Adipose tissue (tissue), 3 donors: ENCODE data around the gene TBX10. TPM values are rescaled to one million over a fixed set of nuclear protein-coding genes. Genes with fewer than 3 reads are reported as not detected.
"Not testable (repeated sequence)": the region's sequence is repeated elsewhere in the genome, so short reads cannot be mapped to it uniquely, and the experiment has no call there.

Experiments used
- H3K27ac ChIP-seq: one replicate; pipeline ENCODE4 v1.5.1; 2013; ENCODE audit warnings: low read depth, low read length
- WGBS, 3 donors: extraction: QIAGEN DNeasy Blood & Tissue Kit; methylation state at CpG; one replicate each; pipeline ENCODE4 v1.1.7; 2013; 5-methylcytosine and 5-hydroxymethylcytosine counted together
- polyA plus RNA-seq, 3 donors: library from polyadenylated mRNA; stranded (reverse); fragments of 200-250 nt; gene quantifications; one replicate each; pipeline ENCODE4 v1.2.3, GENCODE V29; 2013
- donor health status: healthy with polysubstance abuse.
- donor health status: Bipolar disorder and iron deficiency.
- donor health status: healthy.

TBX10 gene
- polyA plus RNA-seq, 3 donors, result 0.08 to 0.09 TPM; not detected in 1

- H3K27ac ChIP-seq, result not testable (repeated sequence)
- WGBS, 3 donors, result 87 to 94% (median 90%) methylated on average over 10 of the region's 10 CpGs
Measured at GRCh38 chr11:67626131-67626833, 13.3 kb downstream of the TBX10 start.

DNA sequence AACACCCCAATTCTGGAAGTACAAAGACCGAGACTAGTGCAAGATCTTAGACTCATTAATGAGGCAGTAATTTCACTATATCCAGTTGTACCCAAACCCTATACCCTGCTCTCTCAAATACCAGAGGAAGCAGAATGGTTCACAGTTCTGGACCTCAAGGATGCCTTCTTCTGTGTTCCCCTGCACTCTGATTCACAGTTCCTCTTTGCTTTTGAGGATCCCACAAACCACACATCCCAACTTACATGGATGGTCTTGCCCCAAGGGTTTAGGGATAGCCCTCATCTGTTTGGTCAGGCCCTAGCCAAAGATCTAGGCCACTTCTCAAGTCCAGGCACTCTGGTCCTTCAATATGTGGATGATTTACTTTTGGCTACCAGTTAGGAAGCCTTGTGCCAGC, 15.8 kb downstream of the TBX10 start:
- H3K27ac ChIP-seq, result not testable (repeated sequence)
- 90 to 91% (median 90%) methylated on average over 1 of the region's 1 CpG for WGBS, 3 donors

GRCh38 chr11:67622905-67623304, 16.7 kb downstream of the TBX10 start:
- 63 to 74% (median 66%) methylated on average over 7 of the region's 7 CpGs for WGBS, 3 donors

GRCh38 chr11:67621928-67622327, 17.6 kb downstream of the TBX10 start:
- H3K27ac ChIP-seq, result not testable (repeated sequence)
- WGBS, 3 donors, result 66 to 70% (median 66%) methylated on average over 3 of the region's 3 CpGs

More at GRCh38 chr11:67622905-67623304, 16.7 kb downstream of the TBX10 start:
- H3K27ac ChIP-seq, result not testable (repeated sequence)

GRCh38 chr11:67620621-67621020, 18.9 kb downstream of the TBX10 start:
- not testable (repeated sequence) for H3K27ac ChIP-seq
- 79 to 89% (median 88%) methylated on average over 13 of the region's 13 CpGs for WGBS, 3 donors

GRCh38 chr11:67619683-67620618, 19.6 kb downstream of the TBX10 start:
- WGBS, 3 donors, result 84 to 90% (median 88%) methylated on average over 33 of the region's 33 CpGs
- not testable (repeated sequence) for H3K27ac ChIP-seq

GRCh38 chr11:67618901-67619659, 20.5 kb downstream of the TBX10 start:
- H3K27ac ChIP-seq, result not testable (repeated sequence)
- WGBS, 3 donors, result 85 to 94% (median 85%) methylated on average over 25 to 40 of the region's 40 CpGs

GRCh38 chr11:67617243-67617953, 22.2 kb downstream of the TBX10 start:
- no peak overlapping the region for H3K27ac ChIP-seq

GRCh38 chr11:67616431-67617242, 22.9 kb downstream of the TBX10 start:
- H3K27ac ChIP-seq, result no peak overlapping the region
- 38 to 48% (median 42%) methylated on average over 11 of the region's 11 CpGs for WGBS, 3 donors

More at GRCh38 chr11:67617243-67617953, 22.2 kb downstream of the TBX10 start:
- 78 to 79% (median 78%) methylated on average over 7 of the region's 7 CpGs for WGBS, 3 donors

DNA sequence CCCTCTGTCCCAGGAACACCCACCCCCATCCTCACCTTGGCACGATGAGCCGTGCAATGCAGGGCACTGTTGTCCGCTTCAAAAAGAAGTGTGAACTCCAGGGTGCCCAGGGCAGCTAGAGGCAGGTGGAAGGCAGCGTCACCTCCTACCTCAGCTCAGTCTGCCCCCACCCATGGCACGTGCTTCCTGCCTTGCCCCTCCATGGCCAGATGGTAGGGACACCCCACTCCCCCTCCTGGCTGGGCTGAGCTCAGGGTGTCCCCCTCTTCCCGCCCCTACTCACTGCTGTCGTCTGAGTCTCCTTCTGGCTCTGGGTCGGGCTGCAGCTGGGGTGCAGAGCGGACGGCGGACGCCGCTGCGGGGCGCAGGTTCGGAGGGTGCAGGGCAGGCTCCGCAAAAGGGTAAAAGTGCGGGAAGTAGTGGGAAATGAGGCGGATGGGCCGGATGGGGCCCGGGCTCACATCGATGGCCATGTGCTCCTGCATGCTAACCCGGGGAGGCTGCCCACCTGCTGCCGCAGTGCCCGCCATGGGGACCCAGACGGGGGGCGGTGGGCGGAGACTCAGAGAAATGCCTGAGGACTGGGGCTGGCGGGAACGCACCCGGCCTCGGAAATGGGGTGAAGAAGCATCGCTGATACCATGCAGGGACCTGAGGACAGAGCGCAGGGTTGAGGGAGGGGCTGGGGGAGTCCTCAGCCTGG, 23.7 kb downstream of the TBX10 start:
- no peak overlapping the region for H3K27ac ChIP-seq
- WGBS, 3 donors, result 24 to 27% (median 27%) methylated on average over 24 to 34 of the region's 34 CpGs

DNA sequence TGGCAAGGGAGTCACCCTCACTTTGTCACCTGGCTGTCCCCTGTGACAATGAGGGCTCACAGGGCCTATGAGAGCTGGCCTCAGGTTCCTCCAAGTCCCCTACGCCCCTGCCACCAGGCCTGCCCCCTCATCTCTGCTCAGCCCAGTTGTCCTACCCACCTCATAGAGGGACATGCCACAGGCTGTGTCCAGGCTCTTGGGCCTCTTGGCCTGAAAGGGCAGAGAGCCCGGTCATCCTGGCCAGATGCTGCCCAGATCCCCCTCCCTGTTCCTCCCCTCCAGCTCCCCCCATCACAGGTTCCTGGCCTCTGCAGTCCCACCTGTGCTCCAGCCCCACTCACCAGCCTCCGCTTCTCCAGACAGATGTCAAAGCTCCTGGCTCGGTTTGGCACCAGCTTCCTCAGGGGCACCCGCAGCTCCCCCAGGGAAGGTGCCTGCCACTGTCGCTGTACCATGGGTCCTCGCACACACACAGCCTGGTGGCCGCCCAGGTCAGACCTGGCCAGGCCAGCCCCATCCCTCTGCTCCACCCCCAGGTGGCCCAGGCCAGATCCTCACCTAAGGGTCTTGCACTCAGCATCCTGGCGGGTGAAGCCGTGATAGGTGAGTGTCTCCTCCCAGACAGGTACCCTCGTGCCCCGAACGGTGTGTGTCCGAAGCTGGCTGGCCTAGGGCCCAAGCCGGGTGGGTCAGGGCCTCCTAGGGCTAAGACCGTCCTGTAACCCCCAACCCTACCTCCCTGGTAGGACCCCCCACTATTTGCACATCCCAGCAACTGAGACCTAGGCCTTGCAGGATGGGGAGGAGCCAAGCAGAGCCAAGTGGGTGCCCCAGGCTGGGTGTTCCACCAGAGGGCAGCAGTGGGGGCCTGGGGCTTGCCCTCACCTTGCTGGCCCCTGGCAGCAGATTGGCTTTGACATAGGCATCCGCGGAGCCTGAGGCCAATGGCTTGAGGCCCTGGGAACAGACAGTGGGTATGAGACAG, 24.5 kb downstream of the TBX10 start:
- no peak overlapping the region for H3K27ac ChIP-seq
- WGBS, 3 donors, result 77 to 85% (median 84%) methylated on average over 18 of the region's 18 CpGs

DNA sequence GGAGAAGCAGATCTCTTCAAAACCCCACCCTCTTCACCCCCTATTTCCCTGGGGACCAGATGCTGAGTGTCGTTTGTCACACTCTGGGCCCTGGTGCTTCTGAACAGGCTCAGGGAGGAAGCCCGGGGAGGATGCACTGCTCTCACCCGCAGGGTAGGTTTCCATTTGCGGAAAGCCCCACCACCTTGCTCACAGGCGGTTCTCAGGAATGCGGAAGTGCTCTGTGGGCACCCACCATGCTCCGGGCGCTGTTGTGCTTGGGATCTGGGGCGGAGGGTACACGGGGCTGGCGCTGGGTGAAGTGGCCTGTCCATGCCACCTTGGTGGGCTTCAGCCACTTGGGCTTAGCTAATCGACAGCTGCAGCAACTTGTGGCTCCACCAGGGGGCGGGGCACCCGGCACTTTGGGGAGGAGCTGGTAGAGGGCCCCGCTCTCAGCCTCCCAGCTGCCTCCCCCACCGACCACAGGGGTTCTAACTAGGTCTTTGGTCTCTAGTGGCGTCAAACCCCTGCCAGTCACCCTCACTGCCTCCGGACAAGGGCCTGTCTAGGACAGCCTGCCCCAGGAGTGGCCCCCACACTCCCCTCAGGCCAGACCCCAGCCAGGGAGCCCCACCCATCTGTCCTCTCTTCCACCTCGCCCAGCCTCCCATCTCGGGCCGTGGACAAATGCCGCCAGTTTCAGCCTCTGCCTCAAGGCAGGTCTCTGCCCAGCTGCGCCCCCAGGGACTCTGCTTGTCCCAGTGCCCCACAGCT, 25.4 kb downstream of the TBX10 start:
- 10 to 14% (median 12%) methylated on average over 22 to 23 of the region's 23 CpGs for WGBS, 3 donors

DNA sequence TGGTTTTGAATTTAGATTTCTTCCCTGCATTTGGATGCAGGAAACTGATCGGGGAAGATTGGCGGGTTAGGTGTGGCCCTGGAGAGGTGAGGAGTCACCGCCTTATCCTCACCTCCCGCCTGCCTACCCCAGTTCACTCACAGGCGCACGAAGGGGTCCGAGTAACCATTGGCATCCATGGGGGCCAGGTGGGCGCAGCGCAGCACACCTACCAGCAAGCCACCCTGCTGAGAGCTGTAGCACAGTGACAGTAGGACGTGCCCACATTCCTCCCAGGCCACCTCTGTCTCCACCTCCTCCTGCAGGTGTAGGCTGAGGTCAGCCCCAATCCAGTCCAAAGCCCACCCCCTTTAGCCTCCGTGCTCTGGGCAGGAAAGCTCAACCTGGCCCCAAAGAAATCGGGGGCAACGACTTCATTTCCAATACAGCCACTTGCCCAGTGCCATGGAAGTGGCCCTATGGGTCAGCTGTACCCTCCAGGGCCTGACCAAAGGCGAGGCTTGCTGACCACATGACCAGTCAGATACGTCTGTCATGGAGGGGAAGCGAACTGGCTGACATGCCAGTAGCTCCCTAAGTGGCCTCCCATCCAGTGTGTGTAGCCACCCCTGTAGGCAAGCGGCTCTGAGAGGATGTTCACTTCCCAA, 26.1 kb downstream of the TBX10 start:
- no peak overlapping the region for H3K27ac ChIP-seq
- 81 to 84% (median 82%) methylated on average over 17 of the region's 17 CpGs for WGBS, 3 donors

More for the DNA sequence above, 25.4 kb downstream of the TBX10 start:
- no peak overlapping the region for H3K27ac ChIP-seq

GRCh38 chr11:67612751-67613150, 26.8 kb downstream of the TBX10 start:
- WGBS, 3 donors, result 86 to 96% (median 88%) methylated on average over 13 of the region's 13 CpGs
- no peak overlapping the region for H3K27ac ChIP-seq
